DND-41 (cell line): ENCODE results near the gene CAPN2.

Experiments used
- CTCF ChIP-seq: IDR thresholded peaks from 2 replicates; pipeline ENCODE4 v1.5.1; 2012; ENCODE audit warnings: borderline replicate concordance, low read length, moderate library complexity, mild to moderate bottlenecking; ENCODE audit not compliant: poor library complexity, severe bottlenecking; ENCODE audit errors: extremely low read depth
- EZH2 ChIP-seq: IDR thresholded peaks from 3 replicates; pipeline ENCODE4 v1.6.1; 2012; ENCODE audit warnings: borderline replicate concordance, low read depth, mild to moderate bottlenecking, moderate library complexity, low read length, inconsistent platforms; ENCODE audit not compliant: severe bottlenecking

DNA sequence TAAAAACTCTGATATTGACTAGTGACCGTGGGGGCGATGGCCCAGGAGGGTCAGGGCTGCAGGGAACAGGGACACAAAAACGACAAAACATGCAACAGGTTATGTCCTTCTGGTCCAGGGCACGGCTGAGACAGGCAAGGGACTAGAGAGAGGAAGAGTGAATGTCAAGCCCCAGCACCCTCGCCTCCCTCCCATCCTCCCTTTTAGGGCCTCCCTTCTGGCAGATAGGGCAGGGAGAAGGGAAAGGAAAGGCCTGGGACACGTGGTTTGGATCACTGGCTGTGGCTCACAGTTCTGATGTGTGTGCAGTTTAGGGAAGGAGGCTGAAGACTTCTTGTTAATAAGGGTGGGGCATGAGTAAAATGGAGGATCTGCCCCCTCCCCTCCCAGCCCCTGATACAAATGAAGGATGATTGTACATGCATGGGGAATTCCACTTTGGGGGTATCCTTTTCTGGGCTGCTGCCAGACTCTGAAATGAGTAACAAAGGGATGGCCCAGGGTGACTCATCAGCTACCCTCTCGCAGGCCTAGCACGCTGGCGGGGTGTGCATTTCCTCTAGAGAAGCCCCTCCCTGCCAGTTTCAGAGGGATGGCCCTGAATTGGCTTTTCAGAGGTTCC lies 14.2 kb downstream of the CAPN2 start:
- no peak for TF ChIP-seq CTCF
- no peak for TF ChIP-seq EZH2
